ENCODE measurements around the gene TXNDC17.
"Not testable (repeated sequence)": the region's sequence is repeated elsewhere in the genome, so short reads cannot be mapped to it uniquely, and the experiment has no call there.

- TF ChIP-seq POLR2AphosphoS5 (IDR thresholded peaks at IDR 0.05); CTCF (IDR thresholded peaks at IDR 0.05); POLR2A (IDR thresholded peaks at IDR 0.05; ENCODE audit: low read depth): not testable (repeated sequence)
These were observed 17.6 kb downstream of the TXNDC17 start for GRCh38 chr17:6658411-6658810.
